CD4-positive, alpha-beta T cell (primary cell): ENCODE data around the gene USP46. TPM values are rescaled to one million over a fixed set of nuclear protein-coding genes. Genes with fewer than 3 reads are reported as not detected.

Experiments used
- ATAC-seq: fragments of 200-7000 bp; cut with Tn5 transposase; one replicate; pipeline ENCODE4 v1.10.0; 2022; ENCODE audit warnings: mild to moderate bottlenecking; ENCODE audit not compliant: poor library complexity
- CTCF ChIA-PET: fragments of 350-600 bp; sonication (Branson Sonifier 250); formaldehyde crosslinking; loops from one replicate; lab custom pipeline; 2021; ENCODE audit warnings: antibody characterized with exemption, inconsistent platforms; lab: Charles Lee
- POLR2A ChIA-PET: fragments of 350-600 bp; sonication (Branson Sonifier 250); formaldehyde crosslinking; loops from one replicate; lab custom pipeline; 2021; ENCODE audit warnings: antibody characterized with exemption, inconsistent platforms; lab: Charles Lee
- DNase-seq, 14 experiments: peaks; one replicate each; pipeline ENCODE4 v3.0.0-alpha.2; 2013 to 2020; ENCODE audit warnings: mixed read lengths in 2 of 14
- H3K27ac ChIP-seq, 2 donors: one replicate each; pipeline versions ENCODE4 v1.5.1 to v1.7.0; 2013; ENCODE audit warnings: low read length in 2 of 2, low read depth in 1 of 2, mild to moderate bottlenecking in 1 of 2
- H3K27me3 ChIP-seq, 2 experiments: 1 replicate in 1 of 2; 2 replicates in 1 of 2; pipeline versions ENCODE4 v1.6.1 to v1.7.0; 2013; ENCODE audit warnings: low read length in 2 of 2, control low read depth in 1 of 2, mild to moderate bottlenecking in 1 of 2, moderate library complexity in 1 of 2; ENCODE audit not compliant: insufficient read depth in 2 of 2, control insufficient read depth in 1 of 2
- H3K36me3 ChIP-seq: one replicate; pipeline ENCODE4 v1.6.1; 2013; ENCODE audit warnings: low read length, control low read depth; ENCODE audit not compliant: insufficient read depth
- H3K4me1 ChIP-seq: one replicate; pipeline ENCODE4 v1.6.1; 2013; ENCODE audit warnings: low read length, control low read depth; ENCODE audit not compliant: insufficient read depth
- H3K4me3 ChIP-seq: one replicate; pipeline ENCODE4 v1.5.1; 2013; ENCODE audit warnings: mild to moderate bottlenecking, low read length, moderate library complexity
- H3K9me3 ChIP-seq, 2 experiments: 1 replicate in 1 of 2; 2 replicates in 1 of 2; pipeline versions ENCODE4 v1.6.1 to v1.7.0; 2013; ENCODE audit warnings: low read length in 2 of 2, mild to moderate bottlenecking in 2 of 2, control low read depth in 1 of 2, moderate library complexity in 1 of 2; ENCODE audit not compliant: control insufficient read depth in 1 of 2, insufficient read depth in 1 of 2
- H3K27ac Mint-ChIP-seq: one replicate; pipeline ENCODE4 v1.8.0; 2020; ENCODE audit warnings: mixed read lengths
- H3K27me3 Mint-ChIP-seq: one replicate; pipeline ENCODE4 v1.8.0; 2021; ENCODE audit warnings: mixed read lengths
- H3K36me3 Mint-ChIP-seq: one replicate; pipeline ENCODE4 v1.8.0; 2021; ENCODE audit warnings: low read depth, mixed read lengths
- H3K4me1 Mint-ChIP-seq: one replicate; pipeline ENCODE4 v1.8.0; 2021; ENCODE audit warnings: low read depth, mixed read lengths
- H3K4me3 Mint-ChIP-seq: one replicate; pipeline ENCODE4 v1.8.0; 2020; ENCODE audit warnings: mild to moderate bottlenecking, mixed read lengths
- H3K9me3 Mint-ChIP-seq: one replicate; pipeline ENCODE4 v1.8.0; 2020; ENCODE audit warnings: mixed read lengths
- CTCF ChIP-seq: fragments of 200-600 bp; IDR thresholded peaks from one replicate; pipeline ENCODE4 v1.8.0; 2022; ENCODE audit warnings: antibody characterized with exemption, mild to moderate bottlenecking
- intact Hi-C, 2 experiments: fragments of 100-400 bp; cut with DNase I in 1 of 2; cut with micrococcal nuclease in 1 of 2; formaldehyde crosslinking; loops; one replicate each; pipeline versions ENCODE4 v1.15.1 to v1.9.0; 2023 to 2025; cut with DNase I, micrococcal nuclease
- total RNA-seq, 174 experiments: library from RNA in 2 of 174; stranded (reverse) in 2 of 174; gene quantifications; one replicate each; pipeline ENCODE4 v1.2.3 and lab custom pipeline; 2021 to 2026

The USP46 gene
- total RNA-seq, 2 experiments from 2014 or later: 6.8 to 10.5 TPM

GRCh38 chr4:52568351-52568750, 90.8 kb downstream of the USP46 start:
- Mint-ChIP-seq H3K4me1 (no peaks in the 10 kb centered on the region), H3K27ac (no peak overlapping the region), H3K27me3 (peaks cover 14% of the 10 kb centered on the region), H3K9me3 (no peaks in the 10 kb centered on the region), H3K36me3 (no peaks in the 10 kb centered on the region), H3K4me3 (no peak overlapping the region)
- POLR2A ChIA-PET: interaction anchor here (0.6 kb wide), 1 partner anchor 1358 kb away, joined by 3 read pairs; no protein-coding TSS in a partner anchor
- Histone ChIP-seq H3K4me1 (no peaks in the 10 kb centered on the region), H3K9me3 (no peaks in the 10 kb centered on the region), H3K27ac (no peak overlapping the region), H3K4me3 (no peak overlapping the region), H3K36me3 (no peaks in the 10 kb centered on the region), H3K27me3 (no peaks in the 10 kb centered on the region)
- intact Hi-C loops: no loop called here
- no peak for TF ChIP-seq CTCF
- no peak for DNase-seq
- no peak for ATAC-seq
- CTCF ChIA-PET: no interaction called here

- ChIA-PET CTCF (no interaction called here), POLR2A (no interaction called here)
- Histone ChIP-seq H3K36me3 (no peaks in the 10 kb centered on the region), H3K27ac (no peak overlapping the region), H3K27me3 (no peaks in the 10 kb centered on the region), H3K4me3 (no peak overlapping the region), H3K9me3 (no peaks in the 10 kb centered on the region), H3K4me1 (no peaks in the 10 kb centered on the region)
- ATAC-seq (no peak), DNase-seq (no peak)
- no peak for TF ChIP-seq CTCF
- H3K9me3 Mint-ChIP-seq: no peaks in the 10 kb centered on the region
- H3K27ac Mint-ChIP-seq: no peak overlapping the region
- intact Hi-C loops: no loop called here
- peaks cover 22% of the 10 kb centered on the region for H3K27me3 Mint-ChIP-seq
- H3K4me1 Mint-ChIP-seq: no peaks in the 10 kb centered on the region
- no peak overlapping the region for H3K4me3 Mint-ChIP-seq
- no peaks in the 10 kb centered on the region for H3K36me3 Mint-ChIP-seq
Observed at GRCh38 chr4:52566136-52567031, 92.7 kb downstream of the USP46 start.

- H3K4me3 Mint-ChIP-seq: no peak overlapping the region
Observed at GRCh38 chr4:52560844-52561280, 98.2 kb downstream of the USP46 start.

More at GRCh38 chr4:52560844-52561280, 98.2 kb downstream of the USP46 start:
- Mint-ChIP-seq H3K9me3 (no peaks in the 10 kb centered on the region), H3K27me3 (peaks cover 39% of the 10 kb centered on the region), H3K4me1 (no peaks in the 10 kb centered on the region), H3K27ac (no peak overlapping the region), H3K36me3 (no peaks in the 10 kb centered on the region)
- no peaks in the 10 kb centered on the region for H3K9me3 ChIP-seq
- intact Hi-C loops: no loop called here
- no peak for ATAC-seq
- no peak for TF ChIP-seq CTCF
- no peaks in the 10 kb centered on the region for H3K27me3 ChIP-seq
- ChIA-PET CTCF (no interaction called here), POLR2A (no interaction called here)
- H3K36me3 ChIP-seq: no peaks in the 10 kb centered on the region
- H3K4me1 ChIP-seq: no peaks in the 10 kb centered on the region
- no peak overlapping the region for H3K27ac ChIP-seq
- no peak for DNase-seq
- no peak overlapping the region for H3K4me3 ChIP-seq
